Neutrophil (primary cell): ENCODE measurements around the gene CRYBG3.

Experiments used
- H3K27ac ChIP-seq: fragments of 200-600 bp; sonication (generic); 2 replicates; pipeline ENCODE4 v1.5.1; 2016; ENCODE audit warnings: mild to moderate bottlenecking, moderate library complexity
- H3K27me3 ChIP-seq: fragments of 200-600 bp; sonication (generic); 2 replicates; pipeline ENCODE4 v1.6.0; 2016; ENCODE audit warnings: mild to moderate bottlenecking
- H3K36me3 ChIP-seq: fragments of 200-600 bp; sonication (generic); 2 replicates; pipeline ENCODE4 v1.5.1; 2017
- H3K4me1 ChIP-seq, 2 experiments: fragments of 200-600 bp in 1 of 2; sonication (generic) in 1 of 2; 1 replicate in 1 of 2; 2 replicates in 1 of 2; pipeline versions ENCODE4 v1.5.1 to v1.6.1; 2013 to 2016; ENCODE audit warnings: low read depth in 1 of 2, low read length in 1 of 2, mild to moderate bottlenecking in 1 of 2, moderate library complexity in 1 of 2; ENCODE audit not compliant: control insufficient read depth in 1 of 2, insufficient read depth in 1 of 2
- H3K4me3 ChIP-seq, 2 experiments: fragments of 200-600 bp in 1 of 2; sonication (generic) in 1 of 2; 1 replicate in 1 of 2; 2 replicates in 1 of 2; pipeline ENCODE4 v1.5.1; 2013 to 2016; ENCODE audit warnings: low read depth in 1 of 2, low read length in 1 of 2, mild to moderate bottlenecking in 1 of 2, moderate library complexity in 1 of 2
- H3K9me3 ChIP-seq: fragments of 200-600 bp; sonication (generic); 2 replicates; pipeline ENCODE4 v1.5.1; 2016
- TF ChIP-seq, protein P1 (sequence below): fragments of 200-600 bp; sonication (generic); IDR thresholded peaks from 2 replicates; pipeline ENCODE4 v1.5.1; 2016; ENCODE audit warnings: antibody characterized with exemption

CRYBG3 gene

DNA sequence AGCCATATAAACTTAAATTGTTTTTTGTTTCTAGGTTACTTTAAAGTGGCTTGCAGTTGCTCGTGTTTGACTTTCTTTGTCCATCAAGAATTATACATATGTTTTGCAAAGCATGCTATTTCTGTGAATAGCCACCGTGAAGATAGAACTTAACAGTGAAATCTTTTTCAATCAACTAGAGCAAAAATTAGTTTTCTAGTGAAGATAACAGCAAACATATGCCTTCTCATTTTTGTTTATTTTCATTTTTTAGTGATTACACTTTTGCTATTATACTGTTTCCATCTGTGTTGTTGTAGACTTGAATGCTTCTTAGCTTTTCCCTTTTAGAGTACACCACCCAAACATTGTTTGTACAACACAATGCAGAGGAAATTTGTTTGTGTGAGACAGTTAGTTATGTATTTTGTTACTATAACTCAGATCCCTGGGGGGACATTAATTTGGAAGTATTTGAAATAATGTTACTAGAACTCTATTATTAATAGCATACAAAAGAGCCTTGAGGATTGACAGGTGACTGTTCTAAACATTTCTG is 62.8 kb downstream of the CRYBG3 start:
- TF ChIP-seq, protein P1, sequence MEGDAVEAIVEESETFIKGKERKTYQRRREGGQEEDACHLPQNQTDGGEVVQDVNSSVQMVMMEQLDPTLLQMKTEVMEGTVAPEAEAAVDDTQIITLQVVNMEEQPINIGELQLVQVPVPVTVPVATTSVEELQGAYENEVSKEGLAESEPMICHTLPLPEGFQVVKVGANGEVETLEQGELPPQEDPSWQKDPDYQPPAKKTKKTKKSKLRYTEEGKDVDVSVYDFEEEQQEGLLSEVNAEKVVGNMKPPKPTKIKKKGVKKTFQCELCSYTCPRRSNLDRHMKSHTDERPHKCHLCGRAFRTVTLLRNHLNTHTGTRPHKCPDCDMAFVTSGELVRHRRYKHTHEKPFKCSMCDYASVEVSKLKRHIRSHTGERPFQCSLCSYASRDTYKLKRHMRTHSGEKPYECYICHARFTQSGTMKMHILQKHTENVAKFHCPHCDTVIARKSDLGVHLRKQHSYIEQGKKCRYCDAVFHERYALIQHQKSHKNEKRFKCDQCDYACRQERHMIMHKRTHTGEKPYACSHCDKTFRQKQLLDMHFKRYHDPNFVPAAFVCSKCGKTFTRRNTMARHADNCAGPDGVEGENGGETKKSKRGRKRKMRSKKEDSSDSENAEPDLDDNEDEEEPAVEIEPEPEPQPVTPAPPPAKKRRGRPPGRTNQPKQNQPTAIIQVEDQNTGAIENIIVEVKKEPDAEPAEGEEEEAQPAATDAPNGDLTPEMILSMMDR, result no peak
- H3K27ac ChIP-seq, result no peak overlapping the region
- no peaks in the 10 kb centered on the region for H3K9me3 ChIP-seq
- H3K27me3 ChIP-seq, result no peaks in the 10 kb centered on the region
- no peaks in the 10 kb centered on the region for H3K4me1 ChIP-seq
- H3K36me3 ChIP-seq, result no peaks in the 10 kb centered on the region
- H3K4me3 ChIP-seq, result no peak overlapping the region

DNA sequence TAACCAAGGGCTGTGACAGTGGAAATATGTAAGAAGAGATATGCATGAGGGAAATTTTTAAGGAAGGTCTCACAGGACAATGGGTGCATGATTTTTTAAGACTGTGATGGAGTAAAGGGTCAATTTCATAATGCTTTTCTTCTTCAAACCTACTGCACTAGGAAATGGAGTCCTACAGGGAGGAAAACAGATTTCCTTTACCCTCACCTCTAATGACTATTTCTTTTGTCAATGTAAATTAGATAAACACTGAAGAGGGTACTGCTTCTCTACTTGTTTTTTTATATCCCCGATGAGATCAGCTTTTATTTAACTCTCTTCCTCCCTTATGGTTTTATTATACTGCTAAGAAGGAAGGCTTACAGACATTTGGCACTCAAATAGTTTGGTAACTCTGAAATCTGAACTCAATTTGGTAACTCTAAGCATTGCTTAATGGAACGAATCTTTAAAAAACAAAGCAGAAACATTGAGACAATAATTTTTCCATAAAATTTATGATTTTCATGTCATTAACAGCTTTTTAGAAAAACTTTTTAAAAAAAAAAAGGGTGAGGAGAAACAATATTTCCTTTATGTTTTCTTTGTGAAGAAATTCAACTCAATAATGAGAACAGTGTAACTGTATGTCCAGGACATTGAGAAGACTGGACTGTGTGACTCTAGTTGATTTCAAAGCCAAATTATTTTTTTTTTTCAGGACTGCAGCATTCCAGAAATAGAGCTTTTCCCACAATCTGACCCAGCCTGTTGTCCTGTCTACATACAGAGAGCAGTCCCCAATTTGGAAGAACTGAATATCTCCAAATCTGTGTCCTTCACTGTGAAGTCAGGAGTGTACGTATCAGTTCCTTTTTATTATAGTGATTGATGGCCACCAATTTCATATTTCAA is 64.4 kb downstream of the CRYBG3 start:
- no peaks in the 10 kb centered on the region for H3K27me3 ChIP-seq
- TF ChIP-seq, protein P1, result no peak
- H3K36me3 ChIP-seq, result no peaks in the 10 kb centered on the region
- H3K4me1 ChIP-seq, result no peaks in the 10 kb centered on the region
- no peak overlapping the region for H3K4me3 ChIP-seq
- no peaks in the 10 kb centered on the region for H3K9me3 ChIP-seq
- no peak overlapping the region for H3K27ac ChIP-seq

DNA sequence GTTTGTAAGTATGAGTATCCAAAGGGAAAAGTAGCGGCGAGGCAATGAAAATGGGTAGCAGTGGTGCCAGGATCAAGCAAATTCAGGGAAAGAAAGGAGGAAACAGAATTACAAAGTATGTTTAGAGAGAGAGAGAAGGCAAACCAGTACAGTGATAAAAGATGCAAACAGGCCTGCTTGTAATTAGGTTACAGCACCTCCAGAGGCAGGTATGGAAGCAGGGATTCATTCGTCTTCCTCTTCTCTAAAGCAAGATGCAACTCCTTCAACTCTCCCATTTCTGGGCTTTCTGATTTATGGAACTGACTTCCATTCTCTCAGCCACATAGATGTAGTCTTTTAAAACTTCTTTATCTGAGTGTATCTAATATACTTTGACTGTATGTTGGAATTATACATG is 68.0 kb downstream of the CRYBG3 start:
- Histone ChIP-seq H3K4me3 (no peak overlapping the region), H3K9me3 (no peaks in the 10 kb centered on the region), H3K4me1 (no peaks in the 10 kb centered on the region), H3K27ac (no peak overlapping the region), H3K36me3 (no peaks in the 10 kb centered on the region), H3K27me3 (no peaks in the 10 kb centered on the region)
- TF ChIP-seq, protein P1, result no peak

DNA sequence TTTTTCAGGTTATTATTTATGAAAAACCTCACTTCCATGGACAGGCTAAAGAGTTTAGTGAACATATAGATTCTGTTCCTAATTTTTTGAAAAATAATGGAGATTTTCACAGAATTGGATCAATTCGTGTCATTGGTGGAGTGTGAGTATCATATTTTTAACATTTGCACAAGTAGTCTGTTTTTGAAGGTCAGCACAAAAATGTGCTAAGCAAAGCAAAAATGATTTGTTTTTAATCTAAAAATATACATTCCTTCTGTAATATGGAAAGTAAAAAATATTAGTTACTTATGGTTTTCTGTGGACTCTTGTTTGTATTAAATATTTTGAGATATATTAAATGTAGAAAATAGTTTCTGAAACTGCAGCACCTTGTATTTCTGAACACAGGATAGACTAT is 71.0 kb downstream of the CRYBG3 start:
- Histone ChIP-seq H3K9me3 (no peaks in the 10 kb centered on the region), H3K27me3 (no peaks in the 10 kb centered on the region), H3K27ac (no peak overlapping the region), H3K36me3 (no peaks in the 10 kb centered on the region), H3K4me3 (no peak overlapping the region), H3K4me1 (no peaks in the 10 kb centered on the region)
- TF ChIP-seq, protein P1, result no peak

DNA sequence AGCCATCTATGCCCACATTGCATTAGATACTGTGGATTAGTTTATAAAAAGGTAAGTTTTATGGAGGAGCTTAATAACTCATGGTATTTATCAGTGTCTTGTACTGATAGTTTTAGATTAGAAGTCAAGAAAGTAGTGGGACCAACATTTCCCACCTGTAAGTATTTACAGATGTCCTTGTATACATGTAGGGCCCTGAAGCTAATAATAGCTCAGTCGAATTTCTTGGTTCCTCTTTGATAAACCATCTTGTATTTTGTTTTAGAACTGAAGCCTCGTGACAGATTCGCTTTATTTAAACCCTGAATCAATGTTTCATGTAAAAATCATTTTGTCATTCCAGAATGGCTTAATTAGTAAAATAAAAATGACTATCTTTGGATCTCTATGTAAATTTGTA is 73.4 kb downstream of the CRYBG3 start:
- H3K27ac ChIP-seq, result no peak overlapping the region
- TF ChIP-seq, protein P1, result no peak
- H3K36me3 ChIP-seq, result no peaks in the 10 kb centered on the region
- no peak overlapping the region for H3K4me3 ChIP-seq
- no peaks in the 10 kb centered on the region for H3K27me3 ChIP-seq
- no peaks in the 10 kb centered on the region for H3K9me3 ChIP-seq
- no peaks in the 10 kb centered on the region for H3K4me1 ChIP-seq
